Measurements from ENCODE around the gene FGF1. TPM values are rescaled to one million over a fixed set of nuclear protein-coding genes. Genes with fewer than 3 reads are reported as not detected.

Gene FGF1
- polyA plus RNA-seq, 3 donors = not detected

DNA sequence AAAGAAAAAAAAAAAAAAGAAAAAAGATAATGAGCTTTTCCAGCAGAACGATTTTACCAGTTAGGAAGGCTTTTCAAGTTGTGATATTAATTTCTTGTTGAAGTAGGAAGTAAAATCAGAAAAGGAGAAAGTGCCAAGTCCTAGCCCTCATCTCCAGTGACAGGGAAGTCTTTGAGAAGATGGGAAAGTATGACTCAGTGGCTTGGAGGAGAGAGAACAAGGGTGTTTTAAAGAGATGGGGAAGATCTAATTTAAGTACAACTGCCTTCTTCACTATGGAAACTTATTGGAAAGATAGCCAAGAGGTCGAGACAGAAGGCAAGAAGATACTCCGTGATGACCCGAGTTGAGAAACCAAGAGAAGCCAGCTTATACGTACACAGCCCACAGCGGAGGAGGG, 22.6 kb downstream of the FGF1 start:
- no peaks in the 10 kb centered on the region for H3K36me3 Mint-ChIP-seq
- no peak overlapping the region for H3K9ac ChIP-seq (ENCODE audit: insufficient read depth, low read length, poor library complexity, severe bottlenecking)
- peaks cover 4% of the 10 kb centered on the region in 3 donors for H3K27me3 Mint-ChIP-seq (ENCODE audit: low read depth in 3 of 3)
- no peak overlapping the region for H3K27ac Mint-ChIP-seq
- H3K4me1 Mint-ChIP-seq = peaks cover 3% of the 10 kb centered on the region
- WGBS (ENCODE audit: insufficient coverage) = 78% methylated on average over 2 of the region's 6 CpGs
- no peaks in the 10 kb centered on the region for H3K4me1 ChIP-seq (ENCODE audit: control insufficient read depth in 1 of 2, insufficient read depth in 2 of 2, low read length in 2 of 2)
- peaks cover 0 to 6% (median 0%) of the 10 kb centered on the region in 7 donors for H3K9me3 Mint-ChIP-seq
- no peaks in the 10 kb centered on the region for H3K9me3 ChIP-seq (replicated peaks in 1 of 2; ENCODE audit: control insufficient read depth in 1 of 2, insufficient read depth in 1 of 2, low read length in 2 of 2)
- intact Hi-C loops (cut with micrococcal nuclease) = no loop called here
- H3K79me2 ChIP-seq (ENCODE audit: insufficient read depth, low read length) = no peaks in the 10 kb centered on the region
- H2AFZ ChIP-seq (ENCODE audit: insufficient read depth, low read depth, low read length, poor library complexity, severe bottlenecking) = no peak overlapping the region
- no peaks in the 10 kb centered on the region for H3K36me3 ChIP-seq (replicated peaks in 1 of 2; ENCODE audit: control insufficient read depth in 1 of 2, insufficient read depth in 2 of 2, low read length in 2 of 2)
- H3K4me3 ChIP-seq (replicated peaks in 1 of 3; ENCODE audit: low read depth in 2 of 3, low read length in 3 of 3) = no peak overlapping the region
- DNase-seq = no peak
- no peak overlapping the region for H3K4me3 Mint-ChIP-seq
- no peak overlapping the region for H3K27ac ChIP-seq (ENCODE audit: low read depth in 1 of 2, low read length in 2 of 2)
- no peak overlapping the region for H3K4me2 ChIP-seq (replicated peaks; ENCODE audit: extremely low read depth, low read length, poor library complexity, severe bottlenecking)
- TF ChIP-seq, protein P1, sequence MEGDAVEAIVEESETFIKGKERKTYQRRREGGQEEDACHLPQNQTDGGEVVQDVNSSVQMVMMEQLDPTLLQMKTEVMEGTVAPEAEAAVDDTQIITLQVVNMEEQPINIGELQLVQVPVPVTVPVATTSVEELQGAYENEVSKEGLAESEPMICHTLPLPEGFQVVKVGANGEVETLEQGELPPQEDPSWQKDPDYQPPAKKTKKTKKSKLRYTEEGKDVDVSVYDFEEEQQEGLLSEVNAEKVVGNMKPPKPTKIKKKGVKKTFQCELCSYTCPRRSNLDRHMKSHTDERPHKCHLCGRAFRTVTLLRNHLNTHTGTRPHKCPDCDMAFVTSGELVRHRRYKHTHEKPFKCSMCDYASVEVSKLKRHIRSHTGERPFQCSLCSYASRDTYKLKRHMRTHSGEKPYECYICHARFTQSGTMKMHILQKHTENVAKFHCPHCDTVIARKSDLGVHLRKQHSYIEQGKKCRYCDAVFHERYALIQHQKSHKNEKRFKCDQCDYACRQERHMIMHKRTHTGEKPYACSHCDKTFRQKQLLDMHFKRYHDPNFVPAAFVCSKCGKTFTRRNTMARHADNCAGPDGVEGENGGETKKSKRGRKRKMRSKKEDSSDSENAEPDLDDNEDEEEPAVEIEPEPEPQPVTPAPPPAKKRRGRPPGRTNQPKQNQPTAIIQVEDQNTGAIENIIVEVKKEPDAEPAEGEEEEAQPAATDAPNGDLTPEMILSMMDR (IDR thresholded peaks at IDR 0.05) = no peak
- no peaks in the 10 kb centered on the region for H4K20me1 ChIP-seq (ENCODE audit: insufficient read depth, low read length)
- H3K27me3 ChIP-seq (ENCODE audit: control insufficient read depth in 2 of 2, insufficient read depth in 2 of 2, low read length in 2 of 2) = no peaks in the 10 kb centered on the region

GRCh38 chr5:142661957-142662356, 23.9 kb downstream of the FGF1 start:
- TF ChIP-seq, protein P1 (IDR thresholded peaks at IDR 0.05) = no peak
- H3K79me2 ChIP-seq (ENCODE audit: insufficient read depth, low read length) = no peaks in the 10 kb centered on the region
- no peaks in the 10 kb centered on the region for H3K27me3 ChIP-seq (ENCODE audit: control insufficient read depth in 2 of 2, insufficient read depth in 2 of 2, low read length in 2 of 2)
- H3K27me3 Mint-ChIP-seq (ENCODE audit: low read depth in 3 of 3) = peaks cover 2 to 6% (median 6%) of the 10 kb centered on the region in 3 donors
- peaks cover 0 to 6% (median 0%) of the 10 kb centered on the region in 7 donors for H3K9me3 Mint-ChIP-seq
- intact Hi-C loops (cut with micrococcal nuclease) = no loop called here
- no peaks in the 10 kb centered on the region for H3K36me3 Mint-ChIP-seq
- WGBS (ENCODE audit: insufficient coverage) = 92% methylated on average over 4 of the region's 11 CpGs
- H3K9ac ChIP-seq (ENCODE audit: insufficient read depth, low read length, poor library complexity, severe bottlenecking) = no peak overlapping the region
- H3K9me3 ChIP-seq (replicated peaks in 1 of 2; ENCODE audit: control insufficient read depth in 1 of 2, insufficient read depth in 1 of 2, low read length in 2 of 2) = no peaks in the 10 kb centered on the region
- no peak overlapping the region for H3K27ac Mint-ChIP-seq
- H3K27ac ChIP-seq (ENCODE audit: low read depth in 1 of 2, low read length in 2 of 2) = no peak overlapping the region
- no peaks in the 10 kb centered on the region for H4K20me1 ChIP-seq (ENCODE audit: insufficient read depth, low read length)
- H3K4me3 Mint-ChIP-seq = no peak overlapping the region
- peaks cover 3% of the 10 kb centered on the region for H3K4me1 Mint-ChIP-seq
- no peak overlapping the region for H2AFZ ChIP-seq (ENCODE audit: insufficient read depth, low read depth, low read length, poor library complexity, severe bottlenecking)
- H3K4me1 ChIP-seq (ENCODE audit: control insufficient read depth in 1 of 2, insufficient read depth in 2 of 2, low read length in 2 of 2) = no peaks in the 10 kb centered on the region
- no peak overlapping the region for H3K4me3 ChIP-seq (replicated peaks in 1 of 3; ENCODE audit: low read depth in 2 of 3, low read length in 3 of 3)
- no peaks in the 10 kb centered on the region for H3K36me3 ChIP-seq (replicated peaks in 1 of 2; ENCODE audit: control insufficient read depth in 1 of 2, insufficient read depth in 2 of 2, low read length in 2 of 2)
- no peak overlapping the region for H3K4me2 ChIP-seq (replicated peaks; ENCODE audit: extremely low read depth, low read length, poor library complexity, severe bottlenecking)
- DNase-seq = no peak

All from CD14-positive monocyte (primary cell).